DND-41 (cell line): ENCODE results near the gene PRTG.

ENCODE experiments used
- ATAC-seq: fragments of 200-7000 bp; cut with Tn5 transposase; 3 replicates; pipeline ENCODE4 v1.9.1; 2021; ENCODE audit warnings: low read depth; ENCODE audit not compliant: insufficient read depth
- DNase-seq: peaks from one replicate; pipeline ENCODE4 v3.0.0-alpha.2; 2020
- H2AFZ ChIP-seq: 2 replicates; pipeline ENCODE4 v1.6.0; 2012; ENCODE audit warnings: low read depth, low read length
- H3K27ac ChIP-seq: 2 replicates; pipeline ENCODE4 v1.5.1; 2012; ENCODE audit warnings: low read length, inconsistent platforms
- H3K27me3 ChIP-seq: fragments of 200-600 bp; sonication (generic); 2 replicates; pipeline ENCODE4 v1.6.0; 2012; ENCODE audit warnings: low read length, mild to moderate bottlenecking, inconsistent platforms; ENCODE audit not compliant: insufficient read depth, poor library complexity
- H3K36me3 ChIP-seq: 2 replicates; pipeline ENCODE4 v1.5.1; 2012; ENCODE audit warnings: low read length, inconsistent platforms; ENCODE audit not compliant: insufficient read depth
- H3K4me1 ChIP-seq: 2 replicates; pipeline ENCODE4 v1.5.1; 2012; ENCODE audit warnings: mild to moderate bottlenecking, low read length; ENCODE audit not compliant: insufficient read depth
- H3K4me2 ChIP-seq: 2 replicates; pipeline ENCODE4 v1.6.0; 2012; ENCODE audit warnings: mild to moderate bottlenecking, moderate library complexity, low read length, inconsistent platforms; ENCODE audit not compliant: insufficient read depth
- H3K4me3 ChIP-seq, 2 experiments: fragments of 200-600 bp in 1 of 2; shearing (Covaris generic) in 1 of 2; 2 replicates each; pipeline ENCODE4 v1.5.1; 2012 to 2016; ENCODE audit warnings: inconsistent platforms in 2 of 2, low read length in 2 of 2, mild to moderate bottlenecking in 2 of 2, low read depth in 1 of 2, moderate library complexity in 1 of 2
- H3K79me2 ChIP-seq: 2 replicates; pipeline ENCODE4 v1.6.0; 2012; ENCODE audit warnings: low read length, inconsistent platforms; ENCODE audit not compliant: insufficient read depth
- H3K9ac ChIP-seq: 2 replicates; pipeline ENCODE4 v1.6.0; 2012; ENCODE audit warnings: low read depth, mild to moderate bottlenecking, inconsistent platforms, low read length, moderate library complexity
- H3K9me3 ChIP-seq: 2 replicates; pipeline ENCODE4 v1.5.1; 2012; ENCODE audit warnings: low read length, moderate library complexity, mild to moderate bottlenecking, inconsistent platforms; ENCODE audit not compliant: insufficient read depth, severe bottlenecking
- H4K20me1 ChIP-seq: 2 replicates; pipeline ENCODE4 v1.6.0; 2012; ENCODE audit warnings: low read length; ENCODE audit not compliant: insufficient read depth
- EZH2 ChIP-seq: IDR thresholded peaks from 3 replicates; pipeline ENCODE4 v1.6.1; 2012; ENCODE audit warnings: borderline replicate concordance, low read depth, mild to moderate bottlenecking, moderate library complexity, low read length, inconsistent platforms; ENCODE audit not compliant: severe bottlenecking
- TF ChIP-seq, protein P1 (sequence below): IDR thresholded peaks from 2 replicates; pipeline ENCODE4 v1.5.1; 2012; ENCODE audit warnings: borderline replicate concordance, low read length, moderate library complexity, mild to moderate bottlenecking; ENCODE audit not compliant: poor library complexity, severe bottlenecking; ENCODE audit errors: extremely low read depth

PRTG gene

DNA sequence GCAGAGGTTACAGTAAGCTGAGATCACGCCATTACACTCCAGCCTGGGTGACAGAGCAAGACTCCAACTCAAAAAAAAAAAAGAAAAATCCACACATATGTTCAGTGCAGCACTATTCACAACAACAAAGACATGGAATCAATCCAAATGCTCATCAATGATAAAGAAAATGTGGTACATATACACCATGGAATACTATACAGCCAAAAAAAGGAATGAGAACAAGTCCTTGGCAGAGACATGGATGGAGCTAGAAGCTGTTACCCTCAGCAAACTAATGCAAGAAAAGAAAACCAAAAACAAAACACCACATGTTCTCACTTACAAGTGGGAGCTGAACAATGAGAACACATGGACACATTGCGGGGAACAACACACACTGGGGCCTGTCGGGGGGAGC lies 180.4 kb downstream of the PRTG start:
- no peaks in the 10 kb centered on the region for H3K9me3 ChIP-seq
- no peak overlapping the region for H2AFZ ChIP-seq
- H3K36me3 ChIP-seq = no peaks in the 10 kb centered on the region
- H3K79me2 ChIP-seq = no peaks in the 10 kb centered on the region
- no peak for ATAC-seq
- no peak overlapping the region for H3K4me2 ChIP-seq
- no peaks in the 10 kb centered on the region for H3K27me3 ChIP-seq
- TF ChIP-seq EZH2 = no peak
- TF ChIP-seq, protein P1, sequence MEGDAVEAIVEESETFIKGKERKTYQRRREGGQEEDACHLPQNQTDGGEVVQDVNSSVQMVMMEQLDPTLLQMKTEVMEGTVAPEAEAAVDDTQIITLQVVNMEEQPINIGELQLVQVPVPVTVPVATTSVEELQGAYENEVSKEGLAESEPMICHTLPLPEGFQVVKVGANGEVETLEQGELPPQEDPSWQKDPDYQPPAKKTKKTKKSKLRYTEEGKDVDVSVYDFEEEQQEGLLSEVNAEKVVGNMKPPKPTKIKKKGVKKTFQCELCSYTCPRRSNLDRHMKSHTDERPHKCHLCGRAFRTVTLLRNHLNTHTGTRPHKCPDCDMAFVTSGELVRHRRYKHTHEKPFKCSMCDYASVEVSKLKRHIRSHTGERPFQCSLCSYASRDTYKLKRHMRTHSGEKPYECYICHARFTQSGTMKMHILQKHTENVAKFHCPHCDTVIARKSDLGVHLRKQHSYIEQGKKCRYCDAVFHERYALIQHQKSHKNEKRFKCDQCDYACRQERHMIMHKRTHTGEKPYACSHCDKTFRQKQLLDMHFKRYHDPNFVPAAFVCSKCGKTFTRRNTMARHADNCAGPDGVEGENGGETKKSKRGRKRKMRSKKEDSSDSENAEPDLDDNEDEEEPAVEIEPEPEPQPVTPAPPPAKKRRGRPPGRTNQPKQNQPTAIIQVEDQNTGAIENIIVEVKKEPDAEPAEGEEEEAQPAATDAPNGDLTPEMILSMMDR = no peak
- H3K27ac ChIP-seq = no peak overlapping the region
- H3K4me3 ChIP-seq = no peak overlapping the region
- H3K4me1 ChIP-seq = no peaks in the 10 kb centered on the region
- no peak overlapping the region for H3K9ac ChIP-seq
- H4K20me1 ChIP-seq = no peaks in the 10 kb centered on the region
- DNase-seq = no peak
